T-helper 2 cell treated with Interferon-gamma antibody and Interleukin-4, amounts not matched to agents 5 μg/mL and 100 μg/mL, for 36 hours (primary cell): ENCODE results near the gene FOXB2.
"Not testable (repeated sequence)": the region's sequence is repeated elsewhere in the genome, so short reads cannot be mapped to it uniquely, and the experiment has no call there.

ENCODE experiments used
- DNase-seq: peaks from one replicate; pipeline ENCODE4 v3.0.0; 2021; ENCODE audit warnings: low spot score
- H3K27ac Mint-ChIP-seq: one replicate; pipeline ENCODE4 v1.8.0; 2021; ENCODE audit warnings: mild to moderate bottlenecking, mixed read lengths
- H3K27me3 Mint-ChIP-seq: one replicate; pipeline ENCODE4 v1.8.0; 2021; ENCODE audit warnings: low read depth, mixed read lengths
- H3K36me3 Mint-ChIP-seq: one replicate; pipeline ENCODE4 v1.8.0; 2021; ENCODE audit warnings: low read depth, mixed read lengths
- H3K4me1 Mint-ChIP-seq: one replicate; pipeline ENCODE4 v1.8.0; 2021; ENCODE audit warnings: low read depth, mixed read lengths
- H3K4me3 Mint-ChIP-seq: one replicate; pipeline ENCODE4 v1.8.0; 2022; ENCODE audit warnings: mild to moderate bottlenecking, moderate library complexity, mixed read lengths
- H3K9me3 Mint-ChIP-seq: one replicate; pipeline ENCODE4 v1.8.0; 2021; ENCODE audit warnings: mixed read lengths

Gene FOXB2

DNA sequence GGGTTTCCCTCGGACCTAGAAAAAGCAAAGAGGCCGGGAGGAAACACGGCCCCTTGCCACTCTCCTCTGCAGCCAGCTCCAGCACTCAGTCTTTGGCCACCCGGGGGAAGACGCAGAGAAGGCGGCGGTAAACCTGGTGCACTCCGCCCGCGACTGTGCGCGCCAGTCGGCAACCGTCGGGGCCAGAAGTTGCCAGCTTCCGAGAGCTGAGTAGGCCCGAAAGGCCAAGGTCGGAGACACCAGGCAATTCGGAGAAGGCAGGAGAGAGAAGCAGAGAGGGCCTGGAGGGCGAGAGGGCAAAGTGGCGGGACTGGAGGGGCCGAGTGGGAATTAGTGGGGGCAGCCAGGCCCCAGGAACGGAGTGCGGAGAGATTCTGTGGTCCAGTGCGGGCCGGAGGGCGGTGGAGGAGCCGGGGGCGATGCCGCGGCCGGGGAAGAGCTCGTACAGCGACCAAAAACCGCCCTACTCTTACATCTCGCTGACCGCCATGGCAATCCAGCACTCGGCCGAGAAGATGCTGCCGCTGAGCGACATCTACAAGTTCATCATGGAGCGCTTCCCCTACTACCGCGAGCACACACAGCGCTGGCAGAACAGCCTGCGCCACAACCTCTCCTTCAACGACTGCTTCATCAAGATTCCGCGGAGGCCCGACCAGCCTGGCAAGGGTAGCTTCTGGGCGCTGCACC is at the start of gene FOXB2:
Gene FOXB2 (plus strand): TSS at position 420 of the 690 bp plus-strand sequence. CDS start 0 bp downstream, at position 420.
- Mint-ChIP-seq H3K27me3 (peaks cover 81% of the 10 kb centered on the region), H3K4me1 (peaks cover 7% of the 10 kb centered on the region), H3K9me3 (no peaks in the 10 kb centered on the region), H3K27ac (peak within 1 kb of the TSS; percentile 78), H3K36me3 (no peaks in the 10 kb centered on the region), H3K4me3 (no peak within 1 kb of the TSS)
- DNase-seq: no peak

DNA sequence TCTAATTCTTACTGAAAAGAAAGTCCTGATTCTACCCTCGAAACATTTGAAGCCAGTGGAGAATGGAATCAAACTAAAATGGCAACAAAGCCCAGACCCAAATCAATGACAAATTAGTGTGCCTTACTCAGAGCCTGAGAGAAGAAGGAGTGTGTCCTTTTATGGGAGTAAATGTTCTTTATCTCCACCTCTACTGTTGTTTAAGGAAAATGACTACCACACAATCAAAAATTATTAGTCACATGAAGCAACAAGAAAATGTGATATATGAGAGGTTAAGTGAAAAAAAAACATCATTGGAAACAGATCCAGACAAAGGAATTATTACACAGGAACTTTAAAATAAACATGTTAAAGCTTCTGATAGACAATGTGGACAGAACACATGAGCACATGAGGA is 49.7 kb upstream of the FOXB2 start:
- Mint-ChIP-seq H3K27me3 (peaks cover 2% of the 10 kb centered on the region), H3K4me1 (no peaks in the 10 kb centered on the region), H3K9me3 (no peaks in the 10 kb centered on the region), H3K27ac (no peak overlapping the region), H3K36me3 (no peaks in the 10 kb centered on the region), H3K4me3 (no peak overlapping the region)
- DNase-seq: no peak

DNA sequence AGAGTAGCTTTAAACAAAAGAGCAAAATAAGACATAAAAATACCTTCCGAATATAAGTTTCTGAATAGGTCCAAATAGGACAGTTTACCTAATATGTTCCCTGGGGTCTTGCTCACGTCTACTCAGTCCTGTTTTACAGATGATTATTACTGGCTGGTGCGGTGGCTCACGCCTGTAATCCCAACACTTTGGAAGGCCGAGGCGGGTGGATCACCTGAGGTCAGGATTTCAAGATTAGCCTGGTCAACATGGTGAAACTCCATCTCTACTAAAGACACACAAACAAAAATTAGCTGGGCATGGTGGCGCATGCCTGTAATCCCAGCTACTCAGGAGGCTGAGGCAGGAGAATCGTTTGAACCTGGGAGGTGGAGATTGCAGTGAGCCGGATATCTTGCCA is 40.6 kb upstream of the FOXB2 start:
- H3K4me3 Mint-ChIP-seq, DNase-seq, H3K4me1 Mint-ChIP-seq, H3K9me3 Mint-ChIP-seq, H3K27me3 Mint-ChIP-seq, H3K36me3 Mint-ChIP-seq, H3K27ac Mint-ChIP-seq: not testable (repeated sequence)

DNA sequence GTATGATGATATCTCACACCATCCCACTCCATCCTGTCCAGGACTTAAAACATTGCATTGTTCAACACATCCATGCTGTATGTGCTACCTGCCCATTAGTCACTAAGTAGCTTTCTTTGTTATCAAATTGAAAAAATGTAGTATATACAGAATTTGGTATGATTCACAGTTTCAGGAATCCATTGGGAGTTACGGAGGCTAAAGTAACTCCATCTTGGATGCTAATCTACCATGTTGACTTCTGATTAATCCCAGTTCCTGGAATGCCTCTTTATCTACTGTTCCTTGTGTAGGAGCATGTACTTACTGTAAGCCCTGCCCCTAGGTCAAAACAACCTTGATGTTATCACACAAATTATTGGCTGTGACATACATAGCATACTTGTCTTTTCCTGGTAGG is 38.9 kb upstream of the FOXB2 start:
- no peak overlapping the region for H3K27ac Mint-ChIP-seq
- no peak for DNase-seq
- no peaks in the 10 kb centered on the region for H3K36me3 Mint-ChIP-seq
- peaks cover 5% of the 10 kb centered on the region for H3K27me3 Mint-ChIP-seq
- no peaks in the 10 kb centered on the region for H3K9me3 Mint-ChIP-seq
- no peaks in the 10 kb centered on the region for H3K4me1 Mint-ChIP-seq
- H3K4me3 Mint-ChIP-seq: no peak overlapping the region

DNA sequence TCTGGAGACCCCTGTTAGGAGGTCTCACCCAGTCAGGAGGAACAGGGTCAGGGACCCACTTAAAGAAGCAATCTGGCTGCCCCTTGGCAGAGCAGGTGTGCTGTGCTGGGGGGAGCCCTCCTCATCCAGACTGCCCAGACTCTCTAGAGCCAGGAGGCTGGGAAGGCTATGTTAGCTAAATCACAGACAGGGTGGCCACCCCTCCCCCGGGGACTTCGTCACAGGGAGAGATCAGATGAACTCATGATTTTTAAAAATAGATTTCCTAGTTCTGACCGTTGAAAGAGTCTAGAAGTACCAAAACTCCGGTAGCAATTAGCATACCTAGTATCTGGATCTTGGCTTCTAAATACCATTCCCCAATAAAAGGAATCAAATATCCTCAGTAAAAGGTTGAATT is 35.0 kb upstream of the FOXB2 start:
- H3K9me3 Mint-ChIP-seq: no peaks in the 10 kb centered on the region
- no peaks in the 10 kb centered on the region for H3K36me3 Mint-ChIP-seq
- no peak overlapping the region for H3K27ac Mint-ChIP-seq
- no peaks in the 10 kb centered on the region for H3K4me1 Mint-ChIP-seq
- peaks cover 2% of the 10 kb centered on the region for H3K27me3 Mint-ChIP-seq
- no peak overlapping the region for H3K4me3 Mint-ChIP-seq
- no peak for DNase-seq

DNA sequence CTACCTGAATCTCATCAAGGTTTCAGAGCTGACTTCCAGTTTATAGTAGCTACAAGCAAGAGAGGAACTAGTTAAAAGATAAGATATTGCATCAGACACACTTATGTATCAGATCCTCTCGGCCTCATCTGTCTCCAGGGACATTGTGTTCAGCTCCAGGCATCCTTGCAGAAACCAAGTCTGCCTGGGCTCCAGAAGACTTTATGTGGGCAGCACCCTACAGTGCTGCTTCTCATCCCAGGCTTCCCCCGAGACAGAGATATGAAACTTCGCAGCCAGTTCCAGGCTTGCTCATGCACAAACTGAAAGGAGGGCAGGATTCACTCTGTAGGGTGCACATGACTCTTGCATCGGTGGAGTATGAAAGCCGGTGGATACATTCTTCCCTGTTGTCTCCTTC is 33.9 kb upstream of the FOXB2 start:
- no peak for DNase-seq
- Mint-ChIP-seq H3K36me3 (no peaks in the 10 kb centered on the region), H3K4me1 (no peaks in the 10 kb centered on the region), H3K27me3 (peaks cover 2% of the 10 kb centered on the region), H3K9me3 (no peaks in the 10 kb centered on the region), H3K27ac (no peak overlapping the region), H3K4me3 (no peak overlapping the region)

DNA sequence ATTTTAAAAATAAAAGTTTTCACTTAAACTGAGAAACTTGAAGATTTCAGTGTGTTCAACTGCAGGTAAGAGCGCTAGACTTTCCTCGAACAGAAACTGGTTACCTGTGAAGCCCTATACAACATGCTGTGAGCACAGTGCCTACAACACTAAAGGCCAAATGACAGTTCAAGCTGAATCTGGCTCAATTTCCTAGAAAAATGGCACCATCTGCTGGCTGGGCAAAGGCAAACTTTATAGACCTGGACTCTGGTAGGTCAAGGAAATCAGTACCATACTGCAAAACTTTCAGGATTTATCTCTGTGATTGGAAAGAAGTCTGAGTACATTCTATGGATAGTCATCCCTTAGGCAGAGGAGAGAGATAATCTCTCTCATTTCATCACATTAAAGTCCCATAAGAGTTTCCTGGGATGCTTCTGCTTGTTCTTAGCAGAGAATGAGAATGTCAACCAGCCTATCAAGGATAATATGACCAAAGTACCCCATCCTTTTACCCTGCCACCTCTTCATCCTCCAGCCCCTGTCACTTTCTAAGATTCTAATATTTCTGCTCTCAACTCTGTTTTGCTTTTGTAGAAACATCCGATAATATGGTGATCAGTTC is 31.8 kb upstream of the FOXB2 start:
- Mint-ChIP-seq H3K27me3 (peaks cover 4% of the 10 kb centered on the region), H3K4me3 (no peak overlapping the region), H3K4me1 (no peaks in the 10 kb centered on the region), H3K9me3 (no peaks in the 10 kb centered on the region), H3K36me3 (no peaks in the 10 kb centered on the region), H3K27ac (no peak overlapping the region)
- DNase-seq: peak; percentile 5

DNA sequence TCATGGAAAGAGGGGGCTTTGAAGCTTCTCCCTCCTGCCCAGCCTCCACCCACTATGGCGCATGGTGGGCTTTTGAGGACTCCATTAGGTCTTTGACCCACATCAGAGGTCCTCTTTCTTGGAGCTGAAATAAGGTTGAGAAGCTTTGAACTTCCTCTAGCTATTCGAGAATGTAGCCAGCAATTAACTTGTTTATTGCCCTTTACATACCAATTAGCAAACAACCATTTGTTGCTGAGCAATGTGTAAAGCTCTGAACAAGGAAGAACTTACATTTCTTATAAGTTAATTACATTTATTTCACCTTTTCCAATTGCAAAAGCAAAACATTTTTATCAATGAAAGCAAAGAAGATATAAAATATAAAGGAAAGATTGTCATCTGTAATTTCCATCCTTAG is 30.5 kb upstream of the FOXB2 start:
- no peaks in the 10 kb centered on the region for H3K9me3 Mint-ChIP-seq
- no peaks in the 10 kb centered on the region for H3K4me1 Mint-ChIP-seq

DNA sequence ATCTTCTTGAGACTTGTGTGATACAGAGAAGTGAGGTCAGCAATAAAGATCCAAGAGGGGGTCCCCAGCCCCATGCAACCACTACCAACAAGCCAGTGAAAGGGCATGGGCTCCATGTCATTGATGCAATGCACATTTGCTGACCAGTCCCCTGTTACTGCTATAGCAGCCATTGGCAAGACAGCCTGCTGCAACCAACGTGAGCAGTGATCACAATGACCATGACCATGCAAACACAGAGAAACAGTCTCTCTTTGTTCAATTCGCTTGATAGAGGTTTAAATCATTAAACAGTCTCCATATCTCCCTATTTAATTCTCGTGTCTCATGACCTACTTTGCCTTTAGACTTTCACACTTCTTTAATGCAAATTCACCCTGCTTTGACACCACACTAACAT is 30.0 kb upstream of the FOXB2 start:
- Mint-ChIP-seq H3K4me3 (no peak overlapping the region), H3K4me1 (no peaks in the 10 kb centered on the region), H3K36me3 (no peaks in the 10 kb centered on the region), H3K27ac (no peak overlapping the region), H3K27me3 (peaks cover 4% of the 10 kb centered on the region), H3K9me3 (no peaks in the 10 kb centered on the region)
- DNase-seq: no peak

More for the DNA sequence above, 30.5 kb upstream of the FOXB2 start:
- H3K4me3 Mint-ChIP-seq: no peak overlapping the region
- H3K36me3 Mint-ChIP-seq: no peaks in the 10 kb centered on the region
- H3K27me3 Mint-ChIP-seq: peaks cover 4% of the 10 kb centered on the region
- DNase-seq: no peak
- no peak overlapping the region for H3K27ac Mint-ChIP-seq

DNA sequence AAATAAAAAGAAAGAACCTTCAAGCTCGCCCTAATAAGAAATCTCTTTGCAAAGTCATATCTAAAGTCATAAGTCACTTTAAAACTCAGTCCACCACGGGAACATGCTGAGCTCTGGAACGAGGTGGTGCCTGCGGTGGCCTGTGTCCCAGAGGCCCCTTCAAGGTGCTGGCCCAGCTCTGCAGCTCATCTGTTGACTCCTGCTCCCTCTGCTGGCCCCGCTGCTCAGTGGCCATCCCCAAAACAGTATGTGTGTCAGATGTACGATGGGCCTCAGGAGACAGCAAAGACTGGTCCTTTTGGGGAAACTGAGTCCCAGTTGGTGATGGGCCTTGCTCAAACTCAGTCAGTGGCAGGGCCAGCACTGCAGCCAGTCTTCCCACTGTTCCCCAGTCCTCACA is 22.8 kb upstream of the FOXB2 start:
- H3K9me3 Mint-ChIP-seq: no peaks in the 10 kb centered on the region
- no peak overlapping the region for H3K27ac Mint-ChIP-seq

DNA sequence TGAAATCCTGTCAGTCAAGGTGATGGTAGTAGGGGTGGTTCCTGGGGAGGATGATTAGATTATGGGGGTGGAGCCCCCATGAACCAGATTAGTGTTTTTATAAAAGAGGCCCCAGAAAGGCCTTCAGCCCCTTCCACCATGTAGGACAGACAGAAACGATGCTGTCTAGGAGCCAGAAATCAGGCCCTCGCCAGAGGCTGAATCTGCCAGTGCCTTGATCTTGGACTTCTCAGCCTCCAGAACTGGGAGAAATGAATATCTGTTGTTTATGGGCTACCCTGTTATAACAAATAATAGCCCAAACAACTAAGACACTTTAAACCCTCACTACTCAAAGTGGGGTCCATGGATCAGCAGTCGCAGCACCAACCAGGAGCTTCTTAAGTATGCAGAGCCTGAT is 20.2 kb upstream of the FOXB2 start:
- no peaks in the 10 kb centered on the region for H3K9me3 Mint-ChIP-seq
- H3K4me3 Mint-ChIP-seq: no peak overlapping the region
- no peaks in the 10 kb centered on the region for H3K36me3 Mint-ChIP-seq
- no peak overlapping the region for H3K27ac Mint-ChIP-seq
- H3K4me1 Mint-ChIP-seq: no peaks in the 10 kb centered on the region
- H3K27me3 Mint-ChIP-seq: peaks cover 2% of the 10 kb centered on the region
- DNase-seq: no peak

More for the DNA sequence above, 22.8 kb upstream of the FOXB2 start:
- no peaks in the 10 kb centered on the region for H3K36me3 Mint-ChIP-seq
- no peak overlapping the region for H3K4me3 Mint-ChIP-seq
- no peak for DNase-seq
- H3K27me3 Mint-ChIP-seq: no peaks in the 10 kb centered on the region
- H3K4me1 Mint-ChIP-seq: no peaks in the 10 kb centered on the region

DNA sequence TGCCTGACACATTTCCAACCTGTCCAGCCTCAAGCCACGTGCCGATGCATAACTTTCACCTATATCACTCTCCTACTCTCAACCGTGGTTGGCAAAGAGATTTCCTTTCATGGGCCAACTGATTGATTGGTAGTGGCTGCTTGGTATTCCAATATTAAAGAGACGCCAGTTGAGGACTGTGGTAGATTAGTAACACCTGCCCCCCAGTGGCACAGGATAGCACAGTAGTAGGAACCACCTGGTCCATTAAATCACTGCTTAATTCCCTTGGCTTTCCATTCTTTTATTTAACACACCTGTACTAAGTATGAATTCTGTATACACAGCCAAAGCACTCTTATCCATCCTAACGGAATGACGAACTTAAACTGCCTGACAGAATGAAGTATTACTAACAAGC is 19.1 kb upstream of the FOXB2 start:
- H3K36me3 Mint-ChIP-seq: no peaks in the 10 kb centered on the region
- H3K9me3 Mint-ChIP-seq: no peaks in the 10 kb centered on the region
- no peak overlapping the region for H3K4me3 Mint-ChIP-seq
- no peak overlapping the region for H3K27ac Mint-ChIP-seq
- no peaks in the 10 kb centered on the region for H3K4me1 Mint-ChIP-seq
- peaks cover 5% of the 10 kb centered on the region for H3K27me3 Mint-ChIP-seq
- DNase-seq: no peak

DNA sequence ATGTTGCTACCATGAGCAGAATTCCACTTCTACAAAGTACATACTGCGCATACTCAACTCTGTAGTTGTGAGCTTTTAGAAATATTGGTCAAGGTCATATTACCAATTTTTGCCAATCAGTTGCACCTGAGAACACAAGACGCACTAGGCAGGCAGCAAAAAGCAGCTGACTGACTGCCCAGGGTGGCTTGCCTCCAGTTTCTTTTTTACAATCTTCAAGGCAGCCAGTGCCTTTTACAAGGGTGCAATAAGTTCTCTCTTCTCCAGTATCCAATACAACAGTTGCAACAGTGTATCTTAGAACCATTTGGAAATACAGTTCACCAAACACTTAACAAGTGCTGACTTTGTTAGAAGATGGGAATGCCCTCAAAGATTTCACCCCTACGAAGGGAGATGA is 16.1 kb upstream of the FOXB2 start:
- Mint-ChIP-seq H3K4me1 (no peaks in the 10 kb centered on the region), H3K9me3 (no peaks in the 10 kb centered on the region), H3K36me3 (no peaks in the 10 kb centered on the region), H3K4me3 (no peak overlapping the region), H3K27ac (no peak overlapping the region), H3K27me3 (peaks cover 9% of the 10 kb centered on the region)
- DNase-seq: no peak

DNA sequence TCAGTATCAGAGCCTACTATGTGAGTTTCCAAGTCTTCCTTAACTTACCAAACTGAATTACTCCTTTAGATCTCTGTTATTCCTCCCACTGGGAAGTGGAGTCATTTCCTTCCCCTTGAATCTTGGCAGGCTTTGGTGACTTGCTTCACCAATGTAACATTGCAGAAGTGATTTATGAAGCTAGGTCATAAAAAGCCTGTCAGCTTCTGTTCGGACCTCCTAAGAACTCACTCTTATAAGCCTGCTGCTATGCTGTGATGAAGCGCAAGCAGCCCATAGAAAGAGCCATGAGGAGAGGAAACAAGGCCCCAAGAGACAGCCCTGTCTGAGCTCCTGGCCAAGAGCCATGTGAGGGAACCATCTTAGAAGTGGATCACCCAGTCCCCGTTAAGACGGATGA is 14.2 kb upstream of the FOXB2 start:
- no peaks in the 10 kb centered on the region for H3K36me3 Mint-ChIP-seq
- H3K4me1 Mint-ChIP-seq: no peaks in the 10 kb centered on the region
- no peak overlapping the region for H3K4me3 Mint-ChIP-seq
- H3K9me3 Mint-ChIP-seq: no peaks in the 10 kb centered on the region
- no peak overlapping the region for H3K27ac Mint-ChIP-seq
- DNase-seq: no peak
- peaks cover 13% of the 10 kb centered on the region for H3K27me3 Mint-ChIP-seq

DNA sequence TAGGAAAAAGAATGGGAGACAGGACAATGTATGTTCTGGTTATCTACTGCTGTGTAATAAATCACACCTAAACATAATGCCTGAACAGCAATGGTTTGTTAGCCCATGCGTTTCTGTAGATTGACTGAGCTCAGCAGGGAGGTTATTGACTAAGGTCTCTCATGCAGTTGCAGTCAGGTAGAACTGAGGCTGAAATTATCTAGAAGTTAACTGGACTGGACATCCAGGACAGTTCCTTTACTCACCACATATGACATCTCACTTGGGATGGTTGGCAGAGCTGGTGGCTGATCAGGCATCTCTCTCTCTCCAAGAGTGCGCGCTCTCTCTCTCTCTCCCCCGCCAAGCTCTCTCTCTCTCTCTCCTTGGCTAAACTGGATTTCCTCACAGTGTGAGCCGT is 8.9 kb upstream of the FOXB2 start:
- Mint-ChIP-seq H3K9me3 (no peaks in the 10 kb centered on the region), H3K4me1 (peaks cover 2% of the 10 kb centered on the region), H3K36me3 (no peaks in the 10 kb centered on the region), H3K4me3 (no peak overlapping the region), H3K27ac (no peak overlapping the region), H3K27me3 (peaks cover 59% of the 10 kb centered on the region)
- no peak for DNase-seq
